HG03457 (cell line): ENCODE data around the gene NR4A1.
"Not testable (repeated sequence)": the region's sequence is repeated elsewhere in the genome, so short reads cannot be mapped to it uniquely, and the experiment has no call there.

Experiments used
- ATAC-seq: cut with Tn5 transposase; IDR thresholded peaks from one replicate; pipeline ENCODE4 v1.9.1; 2021; ENCODE audit warnings: moderate number of reproducible peaks; ENCODE audit not compliant: unreplicated experiment

NR4A1 gene

GRCh38 chr12:52093346-52093745 is 42.1 kb downstream of the NR4A1 start:
- ATAC-seq, result no peak

- no peak for ATAC-seq
Observed at GRCh38 chr12:52096332-52097044, 45.2 kb downstream of the NR4A1 start.

- ATAC-seq, result no peak
Observed at GRCh38 chr12:52097045-52097666, 45.9 kb downstream of the NR4A1 start.

- ATAC-seq, result not testable (repeated sequence)
Observed at GRCh38 chr12:52104431-52105089, 53.3 kb downstream of the NR4A1 start.
